Forelimb muscle (tissue), 1 donor: ENCODE results near the gene PRICKLE3. TPM values are rescaled to one million over a fixed set of nuclear protein-coding genes. Genes with fewer than 3 reads are reported as not detected.
A peak's percentile ranks its signal among the peaks of the same experiment; 100 is the strongest.
"Not testable (repeated sequence)": the region's sequence is repeated elsewhere in the genome, so short reads cannot be mapped to it uniquely, and the experiment has no call there.

ENCODE experiments used
- DNase-seq: peaks from one replicate; pipeline ENCODE4 v3.0.0-alpha.2; 2013; ENCODE audit warnings: low read depth
- polyA plus RNA-seq: library from polyadenylated mRNA; unstranded; fragments of 120-200 nt; gene quantifications from one replicate; pipeline ENCODE4 v1.2.1, GENCODE V29; 2013; ENCODE audit not compliant: insufficient read length

The PRICKLE3 gene
- polyA plus RNA-seq, 1 donor = 3.6 TPM

DNA sequence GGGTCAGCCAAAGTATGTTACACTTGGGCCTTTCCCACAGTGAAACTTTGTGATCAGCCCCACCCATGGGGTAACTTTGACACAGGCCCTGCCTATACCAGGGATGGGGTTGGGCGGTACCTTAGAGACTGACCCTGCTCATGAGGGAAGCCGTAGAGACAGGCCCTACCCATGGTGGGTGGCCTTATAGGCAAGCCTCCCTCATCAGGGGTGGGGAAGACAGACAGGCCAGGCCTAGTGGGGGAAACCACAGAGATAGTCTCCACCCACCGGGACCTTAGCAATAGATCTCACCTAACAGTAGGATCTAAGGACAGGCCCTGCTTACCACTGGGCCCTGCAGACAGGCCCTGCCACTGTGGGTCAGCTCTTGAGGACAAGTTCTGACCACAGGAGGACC is 7.6 kb downstream of the PRICKLE3 start:
- DNase-seq = no peak

DNA sequence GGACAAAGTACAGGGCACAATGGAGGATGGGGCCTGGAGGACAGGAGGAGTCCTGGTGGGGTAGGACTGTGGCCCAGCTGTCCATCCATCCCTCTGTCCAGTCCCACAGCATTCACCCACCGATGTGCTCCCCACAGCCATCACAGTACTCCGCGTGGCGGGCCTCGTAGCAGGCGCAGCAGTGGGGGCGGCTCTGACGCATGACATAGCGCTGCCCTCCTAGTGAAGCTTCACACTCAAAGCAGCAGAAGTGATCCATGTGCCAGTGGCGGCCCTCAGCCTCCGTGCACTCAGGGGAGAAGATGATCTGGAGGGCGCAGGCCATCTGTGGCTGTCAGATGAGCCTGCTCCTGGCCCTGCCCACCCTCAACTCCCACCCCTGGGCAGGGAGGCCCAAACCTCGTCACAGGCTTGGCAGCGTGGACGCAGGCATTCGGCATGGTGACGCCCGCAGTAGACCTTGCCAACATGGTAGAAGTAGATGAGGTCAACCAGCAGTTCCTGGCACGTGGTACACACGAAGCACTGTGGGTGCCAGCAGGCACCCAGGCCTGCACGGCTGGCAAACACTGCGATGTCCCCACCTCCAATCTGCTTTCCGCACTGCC is 8.2 kb downstream of the PRICKLE3 start:
- DNase-seq = no peak

DNA sequence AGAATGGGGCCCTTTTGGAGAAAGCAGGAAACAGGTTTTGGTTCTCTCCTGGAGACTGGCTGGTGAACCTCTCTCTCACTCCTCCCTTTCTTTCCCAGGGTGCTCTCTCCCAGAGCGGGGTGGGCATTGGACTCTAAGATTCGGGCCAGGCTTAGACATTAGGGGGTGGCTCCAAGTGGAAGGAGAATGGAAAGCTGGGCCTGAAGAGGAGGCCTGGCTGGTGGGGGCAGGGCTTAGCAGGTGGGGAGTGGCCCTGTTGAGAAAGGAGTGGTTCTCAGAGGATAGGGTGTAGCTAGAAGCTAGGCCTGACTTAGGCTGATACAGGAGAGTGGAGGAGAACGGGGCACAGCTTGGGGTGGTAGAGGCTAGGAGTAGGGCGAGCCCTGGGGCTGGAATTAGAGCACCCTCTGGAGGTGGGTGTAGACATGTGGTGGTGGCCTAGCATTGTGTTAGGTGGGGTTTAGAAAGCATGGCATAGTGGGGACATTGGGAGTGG is 8.8 kb downstream of the PRICKLE3 start:
- no peak for DNase-seq

DNA sequence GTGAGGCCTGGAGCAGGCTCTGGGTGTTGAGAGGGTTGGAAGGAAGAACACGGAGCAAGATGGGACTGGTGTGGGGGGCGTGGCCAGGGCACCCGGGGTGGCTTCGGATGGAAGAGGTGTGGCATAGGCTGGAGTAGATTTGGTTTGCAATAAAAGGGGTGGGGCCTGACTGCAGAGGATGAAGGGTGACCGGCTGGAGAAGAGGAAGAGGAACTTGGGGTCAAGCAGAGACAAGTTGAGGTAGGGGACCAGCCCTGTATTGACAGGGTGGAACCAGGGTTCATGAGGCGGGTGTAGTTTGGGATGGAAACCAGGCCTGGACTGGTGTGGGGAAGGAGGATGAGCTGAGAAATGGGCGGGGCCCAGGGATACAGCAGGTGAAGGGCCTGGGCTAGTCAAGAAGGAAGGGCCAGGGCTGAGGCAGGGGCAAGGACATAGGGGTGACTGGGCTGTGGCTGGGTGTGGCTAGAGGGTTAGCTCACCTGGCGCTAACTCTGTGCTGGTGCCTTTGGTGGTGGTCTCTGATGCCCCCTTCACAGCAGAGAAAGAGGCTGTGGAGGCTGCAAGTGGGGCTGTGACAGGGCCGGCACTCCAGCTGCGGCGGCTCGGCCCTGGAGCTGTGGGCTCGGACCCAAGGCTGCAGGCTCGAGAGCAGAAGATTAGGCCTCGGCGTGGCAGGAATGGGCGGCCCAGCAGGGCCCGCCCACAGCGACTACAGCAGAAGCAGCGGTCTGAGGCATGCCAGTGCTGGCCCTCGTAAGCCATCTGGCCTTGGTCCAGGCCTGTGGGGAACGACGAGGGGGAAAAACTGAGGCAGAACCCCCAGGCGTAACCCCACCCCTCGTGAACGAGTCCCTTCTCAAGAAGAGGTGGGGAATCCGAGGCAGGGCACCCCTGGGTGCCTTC is 9.5 kb downstream of the PRICKLE3 start:
- DNase-seq = no peak

DNA sequence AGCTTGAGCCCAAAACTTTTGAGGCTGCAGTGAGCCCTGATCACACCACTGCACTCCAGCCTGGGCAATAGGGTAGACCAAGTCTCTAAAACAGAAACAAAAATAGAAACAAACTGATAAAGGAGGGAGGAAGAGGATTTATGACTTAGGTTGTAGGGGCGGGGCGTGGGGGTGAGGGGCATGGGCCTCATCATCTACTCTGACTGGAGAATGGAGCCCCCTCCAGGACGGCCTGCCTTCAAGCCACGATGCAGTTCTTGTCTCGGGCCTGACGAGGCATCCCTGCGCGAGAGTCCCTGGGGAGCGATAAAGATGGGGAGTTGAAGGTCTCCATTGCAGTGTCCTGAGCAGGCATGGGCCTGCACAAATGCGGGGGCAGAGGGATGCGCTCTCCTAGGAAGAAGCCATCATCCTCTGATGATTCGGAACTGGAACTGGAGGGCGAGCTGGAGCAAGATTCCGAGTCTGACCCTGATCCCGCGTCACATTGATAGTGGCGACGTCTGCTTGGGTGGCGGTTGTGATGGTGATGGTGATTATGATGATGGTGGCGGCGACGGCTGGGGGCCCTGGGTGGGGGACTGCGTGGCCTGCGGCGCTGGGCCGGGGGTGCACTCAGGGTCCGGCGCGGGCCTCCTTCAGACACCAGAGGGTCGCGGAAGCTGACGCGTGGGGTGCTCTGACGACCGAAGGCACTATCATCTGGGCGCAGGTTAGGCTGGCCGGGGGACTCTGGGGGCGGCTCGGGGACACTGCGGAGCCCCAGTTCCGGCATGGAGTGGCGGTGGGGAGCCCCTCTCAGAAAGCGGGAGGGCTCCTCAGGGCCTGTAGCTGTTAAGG is 10.5 kb downstream of the PRICKLE3 start:
- DNase-seq = no peak

DNA sequence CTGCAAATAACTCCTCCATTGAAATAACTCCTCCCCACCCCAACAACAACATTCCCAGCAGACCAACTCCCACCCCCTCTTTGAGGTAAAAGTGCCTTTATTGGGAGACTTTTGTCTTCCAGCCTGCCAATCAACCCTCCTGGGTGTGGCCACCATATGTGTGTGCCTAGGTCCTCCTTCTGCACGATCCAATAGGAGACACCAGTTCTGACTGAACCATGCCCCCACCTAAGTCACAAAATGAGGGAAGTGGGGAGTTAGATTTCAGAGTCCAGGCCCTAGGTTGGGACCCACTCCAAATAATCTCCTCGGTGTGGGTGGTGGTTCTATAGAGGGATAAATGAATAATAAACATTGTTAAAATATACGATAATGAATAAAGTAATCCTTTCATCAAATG is 11.4 kb downstream of the PRICKLE3 start:
- DNase-seq = no peak

DNA sequence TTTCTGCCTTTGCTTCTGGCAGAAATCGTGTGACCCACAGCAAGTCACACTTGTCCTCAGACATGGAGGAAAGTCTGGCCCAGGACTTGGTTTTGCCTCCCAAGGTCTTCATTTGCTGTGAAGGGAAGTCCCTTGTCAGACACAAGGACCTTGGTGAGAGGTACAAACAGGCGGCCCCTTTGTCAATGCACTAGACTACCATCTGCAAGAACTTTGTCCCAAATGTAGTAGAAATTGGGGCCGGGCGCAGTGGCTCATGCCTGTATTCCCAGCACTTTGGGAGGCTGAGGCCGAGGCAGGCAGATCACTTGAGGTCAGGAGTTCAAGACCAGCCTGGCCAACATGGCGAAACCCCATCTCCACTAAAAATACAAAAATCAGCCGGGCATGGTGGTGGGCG is 12.6 kb downstream of the PRICKLE3 start:
- not testable (repeated sequence) for DNase-seq

DNA sequence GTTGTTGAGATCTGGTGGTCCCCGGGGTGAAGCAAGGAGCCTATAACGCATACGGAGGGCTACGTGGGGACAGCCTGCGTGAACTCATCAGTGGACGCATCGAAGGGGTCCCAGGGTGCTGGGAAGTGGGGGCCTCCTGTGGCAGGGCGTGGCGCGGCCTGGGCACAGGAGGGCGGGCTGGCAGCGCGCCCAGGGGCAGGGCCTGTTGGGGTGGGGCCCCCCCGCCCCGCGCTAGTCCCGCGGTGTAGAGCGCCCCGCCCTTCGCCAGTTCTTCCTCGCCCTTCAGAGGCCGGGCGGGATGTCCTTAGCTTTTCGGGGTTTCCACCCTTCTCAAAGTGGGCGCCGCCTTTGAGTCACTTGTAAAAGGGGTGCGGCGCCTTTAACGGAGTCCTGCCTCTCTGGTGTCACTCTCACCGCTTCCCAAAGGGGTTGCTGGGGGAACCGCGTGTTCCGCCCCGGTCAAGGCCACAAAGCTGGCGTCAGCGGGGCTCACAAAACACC is 13.8 kb downstream of the PRICKLE3 start:
- no peak for DNase-seq

DNA sequence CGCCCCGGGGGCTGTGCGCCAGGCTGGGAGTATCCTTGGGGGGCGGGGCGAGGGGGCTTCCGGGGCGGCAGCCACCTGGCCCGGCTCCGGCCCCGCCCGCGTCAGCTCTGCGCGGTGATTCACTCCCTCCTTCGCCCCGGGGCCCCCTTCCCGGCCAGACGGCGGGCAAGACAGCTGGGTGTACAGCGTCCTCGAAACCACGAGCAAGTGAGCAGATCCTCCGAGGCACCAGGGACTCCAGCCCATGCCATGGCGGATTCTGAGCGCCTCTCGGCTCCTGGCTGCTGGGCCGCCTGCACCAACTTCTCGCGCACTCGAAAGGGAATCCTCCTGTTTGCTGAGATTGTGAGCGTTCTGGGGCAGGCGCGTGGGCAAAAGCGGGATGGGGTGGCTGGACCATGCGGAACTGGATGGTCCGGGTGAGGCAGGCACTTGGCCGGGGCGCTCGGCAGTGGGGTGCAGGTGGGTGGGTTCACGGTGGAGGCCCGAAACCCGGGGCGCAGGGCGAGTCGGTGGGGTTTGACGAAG is 14.4 kb downstream of the PRICKLE3 start, which contains the start of gene PLP2:
Gene PLP2 (plus strand): TSS at position 147 of the 528 bp plus-strand sequence. CDS start 103 bp downstream, at position 250.
- no peak for DNase-seq

DNA sequence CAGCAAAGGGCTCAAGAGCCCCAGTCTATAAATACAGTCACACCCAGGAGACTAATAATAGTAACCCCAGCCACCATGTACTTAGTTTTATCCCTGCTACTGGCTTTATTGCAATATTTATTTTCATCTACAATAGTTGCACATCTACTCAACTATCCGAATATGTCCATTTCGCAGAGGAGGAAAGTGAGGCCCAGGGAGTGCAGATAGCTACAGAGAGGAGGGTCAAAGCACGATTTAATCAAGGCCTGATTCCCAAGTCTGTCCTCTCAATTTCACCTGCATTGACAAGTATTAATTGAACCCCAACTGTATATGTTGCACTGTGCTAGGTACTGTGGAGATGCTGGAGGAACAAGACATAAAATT is 18.4 kb downstream of the PRICKLE3 start:
- no peak for DNase-seq

DNA sequence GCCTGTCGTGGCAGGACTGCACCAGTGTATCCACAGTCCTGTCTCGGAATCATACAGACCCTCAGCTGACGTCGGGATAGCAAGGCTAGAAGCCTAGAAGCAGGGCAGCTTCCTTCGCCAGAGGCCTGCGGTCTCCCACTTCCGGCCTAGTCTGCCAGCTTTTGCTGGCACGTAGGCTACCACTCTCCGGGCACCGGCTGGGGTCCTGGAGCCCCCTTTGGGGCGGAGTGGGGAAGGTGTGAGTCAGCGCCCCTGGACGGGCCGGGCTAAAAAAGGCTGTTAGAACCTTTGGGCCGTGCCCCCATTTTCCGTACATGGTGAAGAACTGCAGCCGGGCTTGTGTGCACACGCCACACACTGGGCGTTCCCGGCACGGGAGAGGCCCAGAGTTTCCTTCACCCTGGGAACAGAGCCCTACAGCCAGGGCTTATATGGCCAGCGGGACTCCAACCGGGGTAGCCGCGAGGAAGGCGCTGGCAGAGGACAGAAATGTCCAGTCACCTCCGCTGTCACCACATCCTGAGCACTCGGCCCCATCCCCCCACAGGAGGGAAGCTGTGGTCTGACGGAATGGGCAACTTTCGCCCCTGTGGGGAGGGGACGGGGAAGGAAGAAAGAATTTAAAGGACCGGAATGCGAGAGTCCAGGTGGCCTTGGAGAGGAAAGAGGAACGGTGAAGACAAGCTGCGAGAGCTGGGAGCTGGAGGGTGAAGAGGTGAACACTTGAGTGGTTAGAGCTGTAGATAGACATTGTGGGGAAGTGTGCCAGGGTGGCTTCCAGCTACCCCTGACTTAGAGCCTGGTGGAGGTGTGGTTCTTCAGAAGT is 19.0 kb downstream of the PRICKLE3 start:
- no peak for DNase-seq

DNA sequence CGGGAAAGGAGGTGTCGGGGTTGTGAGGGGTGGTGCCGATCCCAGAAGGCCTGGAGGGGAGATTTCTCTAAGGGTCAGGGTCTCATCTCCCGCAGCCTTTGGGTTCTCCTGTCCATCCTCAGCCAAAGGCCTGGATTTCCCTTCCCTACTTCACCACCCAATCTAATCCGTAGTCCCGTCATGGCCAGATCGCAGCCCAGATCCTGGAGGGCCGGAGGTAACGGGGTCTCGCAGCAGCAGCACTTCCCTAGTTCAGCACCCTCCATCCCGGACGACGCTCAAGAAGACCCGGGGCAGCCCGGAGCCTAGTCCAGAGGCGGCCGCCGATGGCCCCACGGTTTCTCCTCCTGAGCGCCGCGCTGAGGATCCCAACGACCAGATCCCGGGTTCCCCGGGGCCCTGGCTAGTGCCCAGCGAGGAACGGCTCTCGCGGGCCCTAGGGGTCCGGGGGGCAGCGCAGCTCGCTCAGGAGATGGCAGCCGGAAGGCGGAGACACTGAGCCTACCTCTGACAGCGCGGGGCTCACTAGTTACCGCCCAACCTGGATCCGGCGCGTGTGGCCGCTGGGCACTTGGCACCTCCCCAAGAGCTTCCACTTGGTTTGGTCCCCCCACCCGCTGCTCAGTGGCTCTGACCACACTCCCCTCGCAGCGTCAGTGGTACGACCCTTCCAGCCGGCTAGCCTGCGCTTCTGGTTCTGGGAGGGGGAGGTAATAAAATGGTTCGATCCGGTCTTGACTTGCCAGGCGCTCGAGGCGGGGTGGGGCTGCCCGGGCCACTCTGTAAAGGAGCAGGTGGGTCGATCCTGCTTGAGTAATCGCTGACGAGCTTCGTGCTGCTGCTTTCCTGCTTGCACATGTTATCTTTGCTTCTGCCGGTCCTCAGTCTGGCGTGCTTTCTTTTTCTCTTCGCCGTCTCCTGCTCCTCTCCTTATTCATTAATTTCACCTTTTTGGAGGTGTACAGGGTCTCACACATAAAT is 20.0 kb downstream of the PRICKLE3 start:
- no peak for DNase-seq

DNA sequence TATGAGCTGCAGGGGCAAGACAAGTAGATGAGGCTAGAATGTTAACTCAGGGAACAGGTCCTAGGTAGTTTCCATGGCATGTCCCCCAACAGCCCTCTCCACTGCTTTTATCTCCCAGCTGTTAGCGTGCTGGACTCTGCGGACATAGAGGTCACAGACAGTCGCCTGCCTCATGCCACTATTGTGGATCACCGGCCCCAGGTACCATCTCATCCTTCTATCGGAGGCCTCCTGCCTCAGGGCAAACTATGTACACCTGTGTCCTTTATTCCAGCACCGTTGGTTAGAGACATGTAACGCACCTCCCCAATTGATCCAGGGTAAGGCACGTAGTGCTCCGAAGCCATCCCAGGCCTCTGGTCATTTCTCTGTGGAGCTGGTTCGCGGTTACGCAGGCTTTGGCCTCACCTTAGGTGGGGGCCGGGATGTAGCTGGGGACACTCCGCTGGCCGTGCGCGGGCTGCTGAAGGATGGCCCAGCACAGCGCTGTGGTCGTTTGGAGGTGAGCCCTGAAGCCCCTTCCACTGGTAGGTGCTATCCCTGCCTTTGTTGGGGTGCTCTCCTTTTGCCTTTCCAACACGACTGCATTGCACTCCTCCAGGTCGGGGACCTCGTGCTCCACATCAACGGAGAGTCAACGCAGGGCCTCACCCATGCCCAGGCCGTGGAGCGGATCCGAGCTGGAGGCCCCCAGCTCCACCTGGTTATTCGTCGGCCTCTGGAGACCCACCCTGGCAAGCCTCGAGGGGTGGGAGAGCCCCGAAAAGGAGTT is 21.4 kb downstream of the PRICKLE3 start:
- DNase-seq = no peak

DNA sequence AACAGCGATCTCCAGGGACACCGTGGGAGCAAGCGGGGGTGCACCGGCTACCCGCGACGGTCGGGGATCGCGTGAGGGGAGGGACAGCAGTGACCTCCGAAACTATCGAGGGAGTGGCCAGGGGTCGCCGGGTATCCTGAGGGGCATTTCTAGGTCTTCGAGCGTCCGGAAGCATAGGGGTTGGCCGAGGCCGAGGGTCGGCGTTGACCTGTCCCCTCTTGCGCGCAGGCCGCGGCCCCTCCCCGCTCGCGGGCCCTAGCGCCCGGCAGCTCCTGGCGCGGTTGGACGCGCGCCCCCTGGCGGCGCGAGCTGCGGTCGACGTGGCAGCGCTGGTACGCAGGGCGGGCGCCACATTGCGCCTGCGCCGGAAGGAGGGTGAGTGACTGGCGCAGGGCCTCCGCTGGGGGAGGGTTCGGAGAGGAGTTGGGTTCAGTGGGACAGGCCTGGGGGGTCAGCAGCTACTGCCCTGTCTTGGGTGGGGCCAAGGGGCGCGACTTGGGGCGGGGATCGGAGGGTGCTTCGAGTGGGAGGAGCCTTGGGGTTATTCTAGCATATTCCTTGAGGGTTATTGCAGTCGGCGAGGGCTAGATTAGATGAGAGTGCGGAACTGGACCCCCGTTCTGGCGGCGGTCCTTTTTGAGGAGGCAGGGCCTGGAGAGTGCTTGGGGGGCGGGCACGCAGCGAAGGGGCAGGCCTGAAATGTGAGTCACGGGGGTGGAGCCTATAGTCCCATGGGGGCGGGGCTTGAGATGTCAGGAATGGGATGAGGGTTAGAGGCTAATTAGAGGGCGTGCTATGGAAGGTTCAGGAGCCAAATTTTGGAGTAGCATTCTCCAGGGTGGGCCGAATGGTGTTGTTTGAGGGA is 22.4 kb downstream of the PRICKLE3 start:
- peak; percentile 64 for DNase-seq

DNA sequence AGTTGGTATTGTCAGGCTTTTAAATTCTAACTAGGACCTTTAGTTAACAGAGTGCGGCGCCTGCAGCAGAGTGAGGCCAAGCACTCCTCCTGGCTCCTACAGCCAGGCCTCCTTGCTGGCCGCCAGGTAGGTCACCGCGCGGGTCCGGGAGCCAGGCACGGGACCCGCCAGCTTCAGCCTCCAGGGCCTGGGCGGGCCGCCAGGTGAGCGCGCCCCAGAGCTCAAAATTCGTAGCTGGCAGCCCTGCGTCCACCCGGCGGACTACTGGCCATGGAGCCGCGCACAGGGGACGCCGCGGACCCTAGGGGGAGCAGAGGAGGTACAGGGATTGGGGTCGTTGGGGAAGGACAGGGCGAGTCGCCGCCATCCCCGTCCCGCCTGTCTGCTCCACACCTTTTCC is 23.6 kb downstream of the PRICKLE3 start, which contains the start of gene MAGIX:
Gene MAGIX (plus strand): TSS at position 139 of the 400 bp plus-strand sequence. CDS start 132 bp downstream, at position 271.
- DNase-seq = no peak

DNA sequence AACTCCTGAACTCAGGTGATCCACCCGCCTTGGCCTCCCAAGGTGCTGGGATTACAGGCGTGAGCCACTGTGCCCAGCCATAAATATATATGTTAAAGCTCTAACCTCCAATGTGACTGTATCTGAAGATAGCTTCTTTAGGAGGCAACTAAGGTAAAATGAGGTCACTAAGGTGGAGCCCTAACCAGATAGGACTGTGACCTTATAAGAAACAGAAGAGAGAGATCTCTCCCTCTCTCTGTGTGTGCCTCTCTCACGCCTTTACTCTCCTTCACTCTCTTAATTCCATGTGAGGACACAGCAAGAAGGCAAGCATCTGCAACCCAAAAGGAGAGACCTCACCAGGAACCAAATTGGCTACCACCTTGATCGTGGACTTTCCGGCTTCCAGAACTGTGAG is 24.5 kb downstream of the PRICKLE3 start:
- no peak for DNase-seq

DNA sequence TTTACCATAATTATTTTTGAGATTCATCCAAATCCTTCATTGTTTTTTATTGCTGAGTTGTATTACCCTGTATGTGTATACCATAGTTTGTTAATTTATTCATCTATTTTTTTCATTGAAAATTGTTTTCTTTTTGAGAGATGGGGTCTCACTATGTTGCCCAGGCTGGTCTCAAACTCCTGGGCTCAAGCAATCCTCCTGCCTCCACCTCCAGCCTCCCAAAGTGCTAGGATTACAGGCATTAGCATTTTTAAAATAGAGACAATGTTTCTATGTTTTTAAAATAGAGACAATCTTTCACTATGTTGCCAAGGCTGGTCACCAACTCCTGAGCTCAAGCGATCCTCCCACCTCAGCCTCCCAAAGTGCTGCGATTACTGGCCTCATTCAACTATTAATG is 25.3 kb downstream of the PRICKLE3 start:
- DNase-seq = no peak

DNA sequence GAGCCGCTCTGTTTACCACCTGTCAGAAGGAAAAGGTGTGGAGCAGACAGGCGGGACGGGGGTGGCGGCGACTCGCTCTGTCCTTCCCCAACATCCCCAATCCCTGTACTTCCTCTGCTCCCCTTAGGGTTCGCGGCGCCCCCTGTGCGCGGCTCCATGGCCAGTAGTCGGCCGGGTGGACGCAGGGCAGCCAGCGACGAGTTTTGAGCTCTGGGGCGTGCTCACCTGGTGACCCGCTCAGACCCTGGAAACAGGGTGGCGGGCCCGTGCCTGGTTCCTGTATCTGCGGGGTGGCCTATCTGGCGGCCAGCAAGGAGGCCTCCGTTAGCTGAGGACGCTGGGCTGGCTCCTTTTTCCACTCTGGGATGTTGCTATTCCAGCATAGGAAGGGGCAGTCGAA is 29.0 kb downstream of the PRICKLE3 start:
- no peak for DNase-seq
